Caco-2 (cell line): ENCODE measurements around the gene MEIOSIN. TPM values are rescaled to one million over a fixed set of nuclear protein-coding genes. Genes with fewer than 3 reads are reported as not detected.

Experiments used
- BruUV-seq: library from RNA; stranded (reverse); fragments of 400-500 nt; replicated peaks from 2 replicates; lab custom pipeline; 2021; lab: Mats Ljungman, UMichigan
- CTCF ChIA-PET: fragments of 300-600 bp; sonication (Branson Sonifier 250); formaldehyde crosslinking; loops from one replicate; lab custom pipeline; 2022; ENCODE audit warnings: antibody characterized with exemption; lab: Charles Lee
- POLR2A ChIA-PET: fragments of 300-600 bp; sonication (Branson Sonifier 250); formaldehyde crosslinking; loops from one replicate; lab custom pipeline; 2022; ENCODE audit warnings: antibody characterized with exemption; lab: Charles Lee
- DNase-seq, 2 experiments: peaks; one replicate each; pipeline versions ENCODE4 v3.0.0 to v3.0.0-alpha.2; 2020 to 2022
- H3K27me3 ChIP-seq: replicated peaks from 2 replicates; pipeline ENCODE4 v1.6.0; 2011; ENCODE audit warnings: low read length; ENCODE audit not compliant: control insufficient read depth, insufficient read depth
- H3K36me3 ChIP-seq: 2 replicates; pipeline ENCODE4 v1.5.1; 2011; ENCODE audit warnings: low read length; ENCODE audit not compliant: control insufficient read depth, insufficient read depth
- H3K4me1 ChIP-seq: fragments of 250-450 bp; sonication (Bioruptor Pico); 2 replicates; pipeline ENCODE4 v1.5.1; 2020; ENCODE audit warnings: mild to moderate bottlenecking
- H3K4me3 ChIP-seq: 2 replicates; pipeline ENCODE4 v1.5.1; 2011; ENCODE audit warnings: low read depth, mild to moderate bottlenecking, control low read depth, low read length
- H3K9me3 ChIP-seq: fragments of 250-450 bp; sonication (Bioruptor Pico); 2 replicates; pipeline ENCODE4 v1.5.1; 2020; ENCODE audit warnings: mild to moderate bottlenecking, moderate library complexity
- H3K27ac Mint-ChIP-seq: one replicate; pipeline ENCODE4 v1.8.0; 2022; ENCODE audit warnings: mixed read lengths; ENCODE audit not compliant: unreplicated experiment
- H3K27me3 Mint-ChIP-seq: one replicate; pipeline ENCODE4 v1.8.0; 2022; ENCODE audit warnings: mixed read lengths; ENCODE audit not compliant: insufficient read depth, unreplicated experiment
- H3K36me3 Mint-ChIP-seq: one replicate; pipeline ENCODE4 v1.8.0; 2022; ENCODE audit warnings: mild to moderate bottlenecking, mixed read lengths; ENCODE audit not compliant: insufficient read depth, unreplicated experiment
- H3K4me1 Mint-ChIP-seq: one replicate; pipeline ENCODE4 v1.8.0; 2022; ENCODE audit warnings: low read depth, mixed read lengths; ENCODE audit not compliant: unreplicated experiment
- H3K4me3 Mint-ChIP-seq: one replicate; pipeline ENCODE4 v1.8.0; 2022; ENCODE audit warnings: mild to moderate bottlenecking, moderate library complexity, mixed read lengths; ENCODE audit not compliant: unreplicated experiment
- H3K9me3 Mint-ChIP-seq: one replicate; pipeline ENCODE4 v1.8.0; 2022; ENCODE audit warnings: mixed read lengths; ENCODE audit not compliant: unreplicated experiment
- CTCF ChIP-seq, 2 experiments: fragments of 200-600 bp in 1 of 2; IDR thresholded peaks; 1 replicate in 1 of 2; 2 replicates in 1 of 2; pipeline versions ENCODE4 v1.5.1 to v1.8.0; 2011 to 2022; ENCODE audit warnings: antibody characterized with exemption in 1 of 2, control low read depth in 1 of 2, inconsistent platforms in 1 of 2, low read depth in 1 of 2, low read length in 1 of 2, mild to moderate bottlenecking in 1 of 2, moderate library complexity in 1 of 2; ENCODE audit not compliant: insufficient read depth in 1 of 2, severe bottlenecking in 1 of 2, unreplicated experiment in 1 of 2
- intact Hi-C: fragments of 100-400 bp; cut with micrococcal nuclease; formaldehyde crosslinking; loops from one replicate; pipeline ENCODE4 v1.10.0; 2022; ENCODE audit not compliant: unreplicated experiment
- total RNA-seq: library from RNA; stranded (reverse); gene quantifications from 2 replicates; pipeline ENCODE4 v1.2.3, GENCODE V29; 2022

Gene MEIOSIN
- total RNA-seq, 1 experiment from 2014 or later: not detected

DNA sequence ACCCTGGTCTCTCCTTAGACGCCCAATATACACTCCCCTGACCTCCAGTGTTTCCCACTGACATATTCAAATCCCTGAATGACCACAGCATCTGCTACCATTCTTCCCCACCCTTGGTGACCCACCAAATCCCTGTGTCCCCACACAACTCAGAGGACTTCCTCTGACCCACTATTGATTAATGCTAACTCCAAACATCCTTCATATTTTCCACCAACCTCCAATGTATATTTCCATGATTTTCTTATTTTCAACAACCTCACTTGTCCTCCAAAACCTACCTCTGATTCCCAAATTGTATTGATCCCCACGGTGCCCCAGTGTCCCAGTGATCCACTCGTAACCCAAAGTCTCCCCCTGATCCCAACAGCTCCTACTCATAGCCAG is 59.9 kb downstream of the MEIOSIN start:
- CTCF ChIA-PET: interaction anchor here (0.6 to 1.7 kb wide), 8 partner anchors 10 to 284 kb away, joined by 3 to 33 read pairs (median 8); partner anchors contain the start of genes DMPK, SIX5 and SYMPK
- Mint-ChIP-seq H3K4me3 (peak overlapping the region; percentile 67), H3K27ac (peak overlapping the region; percentile 77), H3K4me1 (peaks cover 23% of the 10 kb centered on the region), H3K27me3 (no peaks in the 10 kb centered on the region), H3K9me3 (no peaks in the 10 kb centered on the region), H3K36me3 (peaks cover 49% of the 10 kb centered on the region)
- Histone ChIP-seq H3K9me3 (no peaks in the 10 kb centered on the region), H3K27me3 (no peaks in the 10 kb centered on the region), H3K4me1 (peaks cover 3% of the 10 kb centered on the region; the same call in 1 of the 2 replicates), H3K36me3 (peaks cover 3% of the 10 kb centered on the region; the same call in 1 of the 2 replicates), H3K4me3 (0 out of 2 replicates have a peak overlapping the region, but pooled peaks have one; percentile 5)
- intact Hi-C loops: no loop called here
- TF ChIP-seq CTCF (IDR thresholded peaks at IDR 0.05; ENCODE audit: insufficient read depth in 1 of 2, low read depth in 1 of 2, low read length in 1 of 2, severe bottlenecking in 1 of 2, unreplicated experiment in 1 of 2): no peak
- DNase-seq: no peak
- no TSS peak for BruUV-seq
- POLR2A ChIA-PET: interaction anchor here (0.6 to 1.3 kb wide), 9 partner anchors 8 to 381 kb away, joined by 3 to 22 read pairs (median 4); partner anchors contain the start of genes DMPK, QPCTL, SIX5 and SYMPK

- Mint-ChIP-seq H3K9me3 (no peaks in the 10 kb centered on the region), H3K27ac (peak overlapping the region; percentile 77), H3K27me3 (no peaks in the 10 kb centered on the region), H3K36me3 (peaks cover 42% of the 10 kb centered on the region), H3K4me1 (peaks cover 25% of the 10 kb centered on the region), H3K4me3 (peak overlapping the region; percentile 67)
- H3K4me3 ChIP-seq: no peak overlapping the region
- peaks cover 3% of the 10 kb centered on the region; the same call in 1 of the 2 replicates for H3K4me1 ChIP-seq
- H3K36me3 ChIP-seq: 0 out of 2 replicates have a peak, but pooled peaks cover 2% of the 10 kb centered on the region
- ChIA-PET CTCF (no interaction called here), POLR2A (no interaction called here)
- BruUV-seq: no TSS peak
- no peaks in the 10 kb centered on the region for H3K9me3 ChIP-seq
- intact Hi-C loops: no loop called here
- no peaks in the 10 kb centered on the region for H3K27me3 ChIP-seq
- no peak for DNase-seq
- no peak for TF ChIP-seq CTCF (IDR thresholded peaks at IDR 0.05; ENCODE audit: insufficient read depth in 1 of 2, low read depth in 1 of 2, low read length in 1 of 2, severe bottlenecking in 1 of 2, unreplicated experiment in 1 of 2)
Observed at GRCh38 chr19:45793876-45794275, 60.6 kb downstream of the MEIOSIN start.

DNA sequence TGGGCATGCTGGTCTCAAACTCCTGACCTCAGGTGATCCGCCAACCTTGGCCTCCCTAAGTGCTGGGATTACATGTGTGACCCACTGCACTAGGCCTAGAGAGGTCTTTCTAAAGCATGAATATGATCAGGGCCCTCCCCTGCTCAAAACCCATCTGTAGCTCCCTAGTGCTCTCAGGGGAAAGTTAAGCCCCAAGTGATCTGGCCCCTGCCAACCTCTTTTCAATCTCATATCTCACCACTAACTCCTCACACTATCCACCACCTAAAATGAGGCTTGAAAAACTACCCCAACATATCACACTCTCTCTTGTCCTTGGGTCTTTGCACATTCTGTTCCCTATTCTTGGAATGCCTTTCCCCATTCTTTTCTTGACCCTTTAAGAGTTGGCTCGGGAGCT is 61.4 kb downstream of the MEIOSIN start:
- Mint-ChIP-seq H3K27ac (no peak overlapping the region), H3K27me3 (no peaks in the 10 kb centered on the region), H3K36me3 (peaks cover 35% of the 10 kb centered on the region), H3K4me3 (no peak overlapping the region), H3K4me1 (peaks cover 30% of the 10 kb centered on the region), H3K9me3 (no peaks in the 10 kb centered on the region)
- intact Hi-C loops: no loop called here
- Histone ChIP-seq H3K9me3 (no peaks in the 10 kb centered on the region), H3K4me1 (peaks cover 3% of the 10 kb centered on the region; the same call in 1 of the 2 replicates), H3K36me3 (no peaks in the 10 kb centered on the region), H3K4me3 (no peak overlapping the region), H3K27me3 (no peaks in the 10 kb centered on the region)
- CTCF ChIA-PET: interaction anchor here (1.2 kb wide), 1 partner anchor 22 kb away, joined by 4 read pairs; no protein-coding TSS in a partner anchor
- DNase-seq: no peak
- no TSS peak for BruUV-seq
- POLR2A ChIA-PET: interaction anchor here (0.6 kb wide), 1 partner anchor 24 kb away, joined by 5 read pairs; no protein-coding TSS in a partner anchor
- TF ChIP-seq CTCF (IDR thresholded peaks at IDR 0.05; ENCODE audit: insufficient read depth in 1 of 2, low read depth in 1 of 2, low read length in 1 of 2, severe bottlenecking in 1 of 2, unreplicated experiment in 1 of 2): no peak
